Measurements from ENCODE around the gene CARMIL1. TPM values are rescaled to one million over a fixed set of nuclear protein-coding genes. Genes with fewer than 3 reads are reported as not detected.

CARMIL1 gene
- total RNA-seq, 2 donors from 2014 or later: 3.5 to 4.8 TPM

GRCh38 chr6:25544833-25545232, 265.7 kb downstream of the CARMIL1 start:
- no peaks in the 10 kb centered on the region for H3K9me3 ChIP-seq (ENCODE audit: control insufficient read depth, low read length, poor library complexity, severe bottlenecking)
- Mint-ChIP-seq H3K4me1 (no peaks in the 10 kb centered on the region), H3K36me3 (ENCODE audit: low read depth) (peaks cover 5% of the 10 kb centered on the region), H3K27ac (no peak overlapping the region), H3K4me3 (no peak overlapping the region), H3K27me3 (peaks cover 5% of the 10 kb centered on the region)
- no peak for DNase-seq
- ATAC-seq: no peak

GRCh38 chr6:25547797-25548196, 268.6 kb downstream of the CARMIL1 start:
- H3K27me3 Mint-ChIP-seq: no peaks in the 10 kb centered on the region
- no peaks in the 10 kb centered on the region for H3K36me3 Mint-ChIP-seq (ENCODE audit: low read depth)
- H3K9me3 ChIP-seq (ENCODE audit: control insufficient read depth, low read length, poor library complexity, severe bottlenecking): no peaks in the 10 kb centered on the region
- H3K27ac Mint-ChIP-seq: no peak overlapping the region
- DNase-seq: no peak
- no peak overlapping the region for H3K4me3 Mint-ChIP-seq
- ATAC-seq: no peak
- no peaks in the 10 kb centered on the region for H3K4me1 Mint-ChIP-seq

- Mint-ChIP-seq H3K4me3 (no peak overlapping the region), H3K27ac (no peak overlapping the region), H3K36me3 (ENCODE audit: low read depth) (no peaks in the 10 kb centered on the region), H3K27me3 (no peaks in the 10 kb centered on the region), H3K4me1 (no peaks in the 10 kb centered on the region)
- ATAC-seq: no peak
- no peaks in the 10 kb centered on the region for H3K9me3 ChIP-seq (ENCODE audit: control insufficient read depth, low read length, poor library complexity, severe bottlenecking)
- no peak for DNase-seq
Measured at GRCh38 chr6:25548451-25548850, 269.3 kb downstream of the CARMIL1 start.

DNA sequence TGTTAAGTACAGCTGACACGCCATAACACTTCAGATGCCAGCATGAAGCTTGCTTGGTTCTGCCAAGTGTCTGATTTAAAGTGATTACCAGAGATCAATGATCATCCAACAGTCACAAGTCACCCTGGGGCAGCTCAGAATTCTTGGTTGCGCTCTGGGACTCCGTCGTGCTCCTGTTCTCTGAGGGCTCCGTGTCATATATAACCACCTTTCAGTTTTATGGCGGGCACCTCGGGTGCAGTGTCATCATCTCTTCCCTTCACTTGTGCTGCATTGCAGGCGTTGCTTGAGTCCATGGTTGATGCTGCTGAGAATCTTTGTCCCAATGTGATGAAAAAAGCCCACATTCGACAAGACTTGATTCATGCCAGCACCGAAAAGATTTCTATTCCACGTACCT, 271.5 kb downstream of the CARMIL1 start:
- Mint-ChIP-seq H3K27ac (no peak overlapping the region), H3K4me3 (no peak overlapping the region), H3K36me3 (ENCODE audit: low read depth) (no peaks in the 10 kb centered on the region), H3K27me3 (no peaks in the 10 kb centered on the region), H3K4me1 (no peaks in the 10 kb centered on the region)
- ATAC-seq (no peak), DNase-seq (no peak)
- H3K9me3 ChIP-seq (ENCODE audit: control insufficient read depth, low read length, poor library complexity, severe bottlenecking): no peaks in the 10 kb centered on the region

GRCh38 chr6:25553502-25553901, 274.3 kb downstream of the CARMIL1 start:
- H3K4me1 Mint-ChIP-seq: peaks cover 3% of the 10 kb centered on the region
- peaks cover 4% of the 10 kb centered on the region for H3K27me3 Mint-ChIP-seq
- H3K9me3 ChIP-seq (ENCODE audit: control insufficient read depth, low read length, poor library complexity, severe bottlenecking): no peaks in the 10 kb centered on the region
- peaks cover 3% of the 10 kb centered on the region for H3K36me3 Mint-ChIP-seq (ENCODE audit: low read depth)
- no peak overlapping the region for H3K27ac Mint-ChIP-seq
- H3K4me3 Mint-ChIP-seq: no peak overlapping the region
- ATAC-seq: no peak
- no peak for DNase-seq

GRCh38 chr6:25555188-25555587, 276.0 kb downstream of the CARMIL1 start:
- H3K4me3 Mint-ChIP-seq: no peak overlapping the region
- no peaks in the 10 kb centered on the region for H3K9me3 ChIP-seq (ENCODE audit: control insufficient read depth, low read length, poor library complexity, severe bottlenecking)
- DNase-seq (no peak), ATAC-seq (no peak)
- H3K27ac Mint-ChIP-seq: no peak overlapping the region
- H3K36me3 Mint-ChIP-seq (ENCODE audit: low read depth): peaks cover 3% of the 10 kb centered on the region
- peaks cover 3% of the 10 kb centered on the region for H3K4me1 Mint-ChIP-seq
- peaks cover 5% of the 10 kb centered on the region for H3K27me3 Mint-ChIP-seq

GRCh38 chr6:25556516-25556915, 277.3 kb downstream of the CARMIL1 start:
- H3K9me3 ChIP-seq (ENCODE audit: control insufficient read depth, low read length, poor library complexity, severe bottlenecking): no peaks in the 10 kb centered on the region
- Mint-ChIP-seq H3K36me3 (ENCODE audit: low read depth) (peaks cover 3% of the 10 kb centered on the region), H3K4me1 (peaks cover 3% of the 10 kb centered on the region), H3K27ac (no peak overlapping the region), H3K27me3 (peaks cover 5% of the 10 kb centered on the region), H3K4me3 (no peak overlapping the region)
- peak; percentile 57 for ATAC-seq
- DNase-seq: peak; percentile 36 to 71 (median 44)

- H3K9me3 ChIP-seq (ENCODE audit: control insufficient read depth, low read length, poor library complexity, severe bottlenecking): no peaks in the 10 kb centered on the region
- ATAC-seq: no peak
- no peak for DNase-seq
- peaks cover 5% of the 10 kb centered on the region for H3K27me3 Mint-ChIP-seq
- peaks cover 3% of the 10 kb centered on the region for H3K4me1 Mint-ChIP-seq
- peaks cover 3% of the 10 kb centered on the region for H3K36me3 Mint-ChIP-seq (ENCODE audit: low read depth)
- H3K27ac Mint-ChIP-seq: no peak overlapping the region
- no peak overlapping the region for H3K4me3 Mint-ChIP-seq
Measured at GRCh38 chr6:25558155-25558817, 279.1 kb downstream of the CARMIL1 start.

- Mint-ChIP-seq H3K27ac (no peak overlapping the region), H3K27me3 (peaks cover 5% of the 10 kb centered on the region), H3K4me3 (no peak overlapping the region), H3K4me1 (peaks cover 3% of the 10 kb centered on the region), H3K36me3 (ENCODE audit: low read depth) (peaks cover 5% of the 10 kb centered on the region)
- H3K9me3 ChIP-seq (ENCODE audit: control insufficient read depth, low read length, poor library complexity, severe bottlenecking): no peaks in the 10 kb centered on the region
- DNase-seq (no peak), ATAC-seq (no peak)
Measured at GRCh38 chr6:25560865-25561264, 281.7 kb downstream of the CARMIL1 start.

- peaks cover 5% of the 10 kb centered on the region for H3K36me3 Mint-ChIP-seq (ENCODE audit: low read depth)
- DNase-seq: no peak
- H3K4me1 Mint-ChIP-seq: no peaks in the 10 kb centered on the region
- no peaks in the 10 kb centered on the region for H3K9me3 ChIP-seq (ENCODE audit: control insufficient read depth, low read length, poor library complexity, severe bottlenecking)
- no peaks in the 10 kb centered on the region for H3K27me3 Mint-ChIP-seq
- no peak overlapping the region for H3K4me3 Mint-ChIP-seq
- ATAC-seq: no peak
- no peak overlapping the region for H3K27ac Mint-ChIP-seq
Measured at GRCh38 chr6:25564943-25565342, 285.8 kb downstream of the CARMIL1 start.

DNA sequence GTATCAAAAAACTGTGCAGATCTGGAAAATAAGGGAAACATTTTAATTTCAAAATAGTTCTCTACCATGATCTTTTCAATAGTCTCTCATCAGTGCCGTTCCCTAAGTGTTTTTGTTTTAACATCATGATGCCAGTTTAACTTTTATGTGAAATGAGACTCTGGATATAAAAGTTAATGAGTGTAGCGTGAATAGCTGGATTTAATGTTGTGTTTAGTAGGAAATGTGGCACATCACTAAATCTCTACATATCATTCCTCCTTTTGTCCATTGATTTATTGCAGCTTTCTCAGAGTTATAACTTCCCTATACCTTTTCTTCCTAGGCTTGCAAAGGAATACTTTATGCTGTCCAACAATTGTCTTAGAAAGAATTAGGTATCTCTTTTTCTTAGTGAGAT, 291.4 kb downstream of the CARMIL1 start:
- H3K9me3 ChIP-seq (ENCODE audit: control insufficient read depth, low read length, poor library complexity, severe bottlenecking): no peaks in the 10 kb centered on the region
- H3K4me3 Mint-ChIP-seq: no peak overlapping the region
- H3K4me1 Mint-ChIP-seq: no peaks in the 10 kb centered on the region
- H3K27ac Mint-ChIP-seq: no peak overlapping the region
- no peak for DNase-seq
- ATAC-seq: no peak
- H3K27me3 Mint-ChIP-seq: no peaks in the 10 kb centered on the region
- peaks cover 2% of the 10 kb centered on the region for H3K36me3 Mint-ChIP-seq (ENCODE audit: low read depth)

GRCh38 chr6:25576919-25577318, 297.7 kb downstream of the CARMIL1 start:
- H3K9me3 ChIP-seq (ENCODE audit: control insufficient read depth, low read length, poor library complexity, severe bottlenecking): no peaks in the 10 kb centered on the region
- ATAC-seq (no peak), DNase-seq (no peak)
- Mint-ChIP-seq H3K27me3 (peaks cover 5% of the 10 kb centered on the region), H3K27ac (no peak overlapping the region), H3K4me1 (peaks cover 4% of the 10 kb centered on the region), H3K4me3 (no peak overlapping the region), H3K36me3 (ENCODE audit: low read depth) (peaks cover 2% of the 10 kb centered on the region)

DNA sequence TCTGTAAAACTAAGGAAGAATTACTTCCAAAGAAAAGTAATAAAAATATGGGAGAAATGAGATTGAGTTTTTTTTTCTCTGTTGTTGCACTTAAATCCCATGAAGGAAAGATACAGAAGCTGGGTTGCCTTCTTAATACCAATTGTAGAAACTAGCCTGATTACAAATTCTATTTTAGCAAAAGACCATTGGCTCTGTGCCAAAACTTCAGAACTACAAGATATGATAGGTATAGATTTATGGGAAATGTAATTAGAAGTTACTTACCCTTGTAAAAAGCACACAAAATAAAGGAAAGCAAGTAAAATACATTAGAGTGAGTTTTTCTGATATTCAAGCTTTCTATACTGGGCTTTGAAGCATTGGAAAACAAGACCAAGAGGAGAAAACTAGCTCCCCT, 299.4 kb downstream of the CARMIL1 start:
- ATAC-seq (no peak), DNase-seq (no peak)
- peaks cover 4% of the 10 kb centered on the region for H3K4me1 Mint-ChIP-seq
- peaks cover 7% of the 10 kb centered on the region for H3K36me3 Mint-ChIP-seq (ENCODE audit: low read depth)
- H3K27me3 Mint-ChIP-seq: peaks cover 5% of the 10 kb centered on the region
- no peaks in the 10 kb centered on the region for H3K9me3 ChIP-seq (ENCODE audit: control insufficient read depth, low read length, poor library complexity, severe bottlenecking)
- no peak overlapping the region for H3K27ac Mint-ChIP-seq
- H3K4me3 Mint-ChIP-seq: no peak overlapping the region

GRCh38 chr6:25579391-25579883, 300.3 kb downstream of the CARMIL1 start:
- no peaks in the 10 kb centered on the region for H3K9me3 ChIP-seq (ENCODE audit: control insufficient read depth, low read length, poor library complexity, severe bottlenecking)
- Mint-ChIP-seq H3K27me3 (peaks cover 5% of the 10 kb centered on the region), H3K4me1 (peaks cover 4% of the 10 kb centered on the region), H3K4me3 (no peak overlapping the region), H3K36me3 (ENCODE audit: low read depth) (peaks cover 7% of the 10 kb centered on the region), H3K27ac (no peak overlapping the region)
- ATAC-seq (no peak), DNase-seq (no peak)
